SK-MEL-5 (cell line): Measurements from ENCODE around the gene LRBA. TPM values are rescaled to one million over a fixed set of nuclear protein-coding genes. Genes with fewer than 3 reads are reported as not detected.
"Not testable (repeated sequence)": the region's sequence is repeated elsewhere in the genome, so short reads cannot be mapped to it uniquely, and the experiment has no call there.

ENCODE experiments used
- DNase-seq: peaks from one replicate; pipeline ENCODE4 v3.0.0-alpha.2; 2016; ENCODE audit warnings: low read depth, low spot score
- in situ Hi-C: cut with HindIII; loops from 2 replicates; pipeline ENCODE4 v1.10.0; 2016; ENCODE audit warnings: low sequenced_read_pairs, high pct_unique_total_duplicates, low pct_unique_long_range_greater_than_20kb
- total RNA-seq: library from RNA; depleted of rRNA; stranded (reverse); fragments of >200 nt; shearing (Covaris generic); gene quantifications from 2 replicates; pipeline ENCODE4 v1.2.3, GENCODE V29; 2014

Gene LRBA
- total RNA-seq, 1 experiment from 2014 or later: 31.0 TPM

GRCh38 chr4:151025759-151026158 is 10.7 kb upstream of the LRBA start:
- no peak for DNase-seq

GRCh38 chr4:151022586-151022985 is 7.5 kb upstream of the LRBA start:
- in situ Hi-C loops: no loop called here
- no peak for DNase-seq

More at GRCh38 chr4:151025759-151026158, 10.7 kb upstream of the LRBA start:
- in situ Hi-C loops: no loop called here

GRCh38 chr4:151021637-151022334 is 6.7 kb upstream of the LRBA start:
- in situ Hi-C loops: no loop called here
- DNase-seq: no peak

- peak; percentile 67 for DNase-seq
- in situ Hi-C loops: no loop called here
Measured at GRCh38 chr4:151015459-151016347, 619 bp upstream of the LRBA start.

GRCh38 chr4:151013944-151014343 is 1.1 kb downstream of the LRBA start:
- in situ Hi-C loops: no loop called here

GRCh38 chr4:151013491-151013890 is 1.6 kb downstream of the LRBA start:
- in situ Hi-C loops: no loop called here
- DNase-seq: no peak

More at GRCh38 chr4:151013944-151014343, 1.1 kb downstream of the LRBA start:
- no peak for DNase-seq

GRCh38 chr4:151012820-151013219 is 2.3 kb downstream of the LRBA start:
- in situ Hi-C loops: no loop called here
- DNase-seq: no peak

- no peak for DNase-seq
- in situ Hi-C loops: no loop called here
Measured at GRCh38 chr4:151012376-151012775, 2.7 kb downstream of the LRBA start.

- no peak for DNase-seq
- in situ Hi-C loops: no loop called here
Measured at GRCh38 chr4:151004222-151004621, 10.9 kb downstream of the LRBA start.

GRCh38 chr4:151000747-151001429 is 14.2 kb downstream of the LRBA start:
- DNase-seq: no peak
- in situ Hi-C loops: no loop called here

GRCh38 chr4:150999086-150999485 is 16.0 kb downstream of the LRBA start:
- DNase-seq: no peak
- in situ Hi-C loops: no loop called here

- no peak for DNase-seq
- in situ Hi-C loops: no loop called here
Measured at GRCh38 chr4:150997141-150997540, 17.9 kb downstream of the LRBA start.

GRCh38 chr4:150994721-150995120 is 20.4 kb downstream of the LRBA start:
- no peak for DNase-seq
- in situ Hi-C loops: no loop called here

GRCh38 chr4:150993577-150993976 is 21.5 kb downstream of the LRBA start:
- DNase-seq, in situ Hi-C loops: not testable (repeated sequence)

- in situ Hi-C loops: no loop called here
- no peak for DNase-seq
Measured at GRCh38 chr4:150990993-150991392, 24.1 kb downstream of the LRBA start.

GRCh38 chr4:150990250-150990649 is 24.8 kb downstream of the LRBA start:
- in situ Hi-C loops: no loop called here
- DNase-seq: no peak

- in situ Hi-C loops: no loop called here
- DNase-seq: no peak
Measured at GRCh38 chr4:150988238-150988637, 26.8 kb downstream of the LRBA start.

GRCh38 chr4:150987204-150987603 is 27.9 kb downstream of the LRBA start:
- in situ Hi-C loops: no loop called here
- no peak for DNase-seq
